22Rv1 (cell line): ENCODE measurements around the gene GTPBP4.

ENCODE experiments used
- H3K27ac ChIP-seq: fragments of 450-650 bp; 2 replicates; pipeline ENCODE4 v1.5.1; 2017
- CTCF ChIP-seq: fragments of 450-650 bp; IDR thresholded peaks from 2 replicates; pipeline ENCODE4 v1.5.1; 2017; ENCODE audit warnings: mild to moderate bottlenecking
- ZFX ChIP-seq: fragments of 450-650 bp; IDR thresholded peaks from 2 replicates; pipeline ENCODE4 v1.6.1; 2017; ENCODE audit warnings: antibody characterized with exemption, borderline replicate concordance

The GTPBP4 gene

GRCh38 chr10:947881-948280 lies 40.4 kb upstream of the GTPBP4 start:
- H3K27ac ChIP-seq = no peak overlapping the region
- TF ChIP-seq ZFX = no peak
- TF ChIP-seq CTCF = no peak

- TF ChIP-seq CTCF = no peak
- TF ChIP-seq ZFX = no peak
Measured at GRCh38 chr10:948347-948746, 39.9 kb upstream of the GTPBP4 start.

GRCh38 chr10:949446-949845 lies 38.8 kb upstream of the GTPBP4 start:
- TF ChIP-seq CTCF (no peak), ZFX (no peak)
- no peak overlapping the region for H3K27ac ChIP-seq

More at GRCh38 chr10:948347-948746, 39.9 kb upstream of the GTPBP4 start:
- no peak overlapping the region for H3K27ac ChIP-seq

GRCh38 chr10:953836-954235 lies 34.4 kb upstream of the GTPBP4 start:
- no peak overlapping the region for H3K27ac ChIP-seq
- TF ChIP-seq CTCF = no peak
- no peak for TF ChIP-seq ZFX

- no peak overlapping the region for H3K27ac ChIP-seq
- TF ChIP-seq CTCF (no peak), ZFX (no peak)
Measured at GRCh38 chr10:954396-954795, 33.8 kb upstream of the GTPBP4 start.

- no peak overlapping the region for H3K27ac ChIP-seq
Measured at GRCh38 chr10:955127-955819, 33.0 kb upstream of the GTPBP4 start.

More at GRCh38 chr10:955127-955819, 33.0 kb upstream of the GTPBP4 start:
- TF ChIP-seq ZFX (no peak), CTCF (no peak)
